ENCODE results near the gene RPAP2.

DNA sequence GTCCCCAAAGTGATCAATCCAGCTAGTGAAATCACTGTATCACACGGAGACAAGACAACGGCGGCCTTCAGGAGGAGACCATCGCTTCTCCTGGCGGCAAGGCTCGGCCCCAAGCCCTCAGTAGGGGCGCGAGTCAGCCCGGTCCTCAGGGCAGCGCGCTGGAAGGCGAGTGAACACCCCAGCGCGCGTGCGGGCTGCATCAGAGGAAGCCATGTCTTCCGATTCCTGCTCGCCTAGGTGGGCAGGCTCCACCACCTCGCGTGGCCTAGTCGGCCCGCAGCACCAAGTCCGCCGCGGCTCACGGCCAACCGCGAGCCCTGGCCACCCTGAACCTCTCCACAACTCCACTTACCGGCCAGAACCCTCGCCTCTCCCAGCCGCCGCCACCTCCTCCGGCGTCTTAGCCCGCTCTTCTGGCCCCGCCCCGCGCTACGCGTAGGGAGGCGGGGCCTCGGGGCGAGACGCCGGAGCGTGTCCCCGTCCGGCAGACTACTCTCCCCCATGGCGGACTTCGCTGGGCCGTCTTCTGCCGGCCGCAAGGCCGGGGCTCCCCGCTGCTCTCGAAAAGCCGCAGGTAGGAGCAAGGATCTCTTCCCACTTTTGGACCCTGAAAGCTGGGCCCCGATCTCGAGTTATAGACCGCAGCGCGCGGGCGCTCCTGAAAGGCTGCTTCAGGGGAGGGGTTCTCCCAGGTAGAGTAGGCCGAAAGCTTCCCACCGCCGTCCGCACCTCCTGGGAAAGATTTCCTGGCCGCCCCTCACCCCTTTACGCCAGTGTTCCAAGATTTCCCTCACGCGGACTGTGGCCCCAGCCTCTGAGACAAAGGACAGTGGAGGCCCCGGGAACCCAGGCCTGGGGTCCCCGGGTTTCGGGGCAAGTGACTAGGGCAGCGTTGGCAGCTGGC is at the start of gene RPAP2, which contains the start of gene GLMN:
- TF ChIP-seq CTCF (IDR thresholded peaks at IDR 0.05): peak in 3 of 6 experiments; percentile 1 to 17 (median 10)
- TF ChIP-seq POLR2A (IDR thresholded peaks at IDR 0.05): peak; percentile 71 to 84

Measured in Peyer's patch (tissue), 4 donors.